K562 (cell line): Measurements from ENCODE around the gene ZMPSTE24. TPM values are rescaled to one million over a fixed set of nuclear protein-coding genes. Genes with fewer than 3 reads are reported as not detected.

Source experiments
- ATAC-seq: fragments of 200-7000 bp; cut with Tn5 transposase; 3 replicates; pipeline ENCODE4 v1.9.1; 2020; ENCODE audit warnings: moderate library complexity
- BruUV-seq: library from RNA; stranded (reverse); fragments of 400-500 nt; replicated peaks from 2 replicates; lab custom pipeline; 2021; lab: Mats Ljungman, UMichigan
- CTCF ChIA-PET: fragments of 300-600 bp; formaldehyde crosslinking; extraction: SDS; loops from one replicate; lab custom pipeline; 2021; ENCODE audit warnings: low intra/inter-chr PET ratio; lab: Yijun Ruan, JAX
- POLR2A ChIA-PET: fragments of 300-600, 350-650 bp; sonication (Branson Sonifier 250); formaldehyde crosslinking; extraction: SDS; loops from one replicate; lab custom pipeline; 2021; ENCODE audit warnings: antibody characterized with exemption, inconsistent platforms; lab: Yijun Ruan, JAX
- DNase-seq, 4 experiments: peaks; one replicate each; pipeline versions ENCODE4 v3.0.0 to v3.0.0-alpha.2; 2011 to 2018; ENCODE audit warnings: low spot score in 3 of 4, mixed read lengths in 3 of 4; ENCODE audit errors: extremely low read depth in 1 of 4
- FAIRE-seq: peaks from 2 replicates; lab custom pipeline; 2011; peaks lifted over from hg19 to GRCh38; lab: Jason Lieb, UNC
- H2AFZ ChIP-seq: 2 replicates; pipeline ENCODE4 v1.6.0; 2011; ENCODE audit warnings: low read depth, low read length, control low read depth, inconsistent platforms
- H3K27ac ChIP-seq: fragments of 200-600 bp; 3 replicates; pipeline ENCODE4 v1.8.0; 2011; ENCODE audit warnings: low read depth, mild to moderate bottlenecking, control low read depth, inconsistent platforms, low read length, moderate library complexity, mixed read lengths; ENCODE audit errors: extremely low read depth
- H3K27me3 ChIP-seq, 2 experiments: fragments of 300-600 bp in 1 of 2; 2 replicates in 1 of 2; 3 replicates in 1 of 2; pipeline versions ENCODE4 v1.6.0 to v1.8.0; 2011; ENCODE audit warnings: inconsistent platforms in 2 of 2, low read length in 2 of 2, mild to moderate bottlenecking in 1 of 2, mixed read lengths in 1 of 2, moderate library complexity in 1 of 2; ENCODE audit not compliant: control insufficient read depth in 2 of 2, insufficient read depth in 2 of 2
- H3K36me3 ChIP-seq: fragments of 300-600 bp; 3 replicates; pipeline ENCODE4 v1.8.0; 2011; ENCODE audit warnings: mild to moderate bottlenecking, low read length, inconsistent platforms; ENCODE audit not compliant: control insufficient read depth, insufficient read depth
- H3K4me1 ChIP-seq, 2 experiments: fragments of 200-600 bp in 1 of 2; replicated peaks in 1 of 2; 2 replicates in 1 of 2; 3 replicates in 1 of 2; pipeline versions ENCODE4 v1.5.1 to v1.8.0; 2011; ENCODE audit warnings: inconsistent platforms in 2 of 2, low read length in 2 of 2, mild to moderate bottlenecking in 1 of 2, mixed read lengths in 1 of 2, moderate library complexity in 1 of 2; ENCODE audit not compliant: control insufficient read depth in 2 of 2, insufficient read depth in 2 of 2
- H3K4me2 ChIP-seq: 2 replicates; pipeline ENCODE4 v1.6.1; 2011; ENCODE audit warnings: low read length, control low read depth, inconsistent platforms, mixed read lengths; ENCODE audit not compliant: insufficient read depth
- H3K4me3 ChIP-seq: fragments of 200-600 bp; sonication (generic), shearing (Covaris generic); 2 replicates; pipeline ENCODE4 v1.5.1; 2016; ENCODE audit warnings: control low read depth, inconsistent platforms
- H3K79me2 ChIP-seq: fragments of 200-600 bp; 3 replicates; pipeline ENCODE4 v1.8.0; 2011; ENCODE audit warnings: low read length, inconsistent platforms; ENCODE audit not compliant: control insufficient read depth, insufficient read depth
- H3K9ac ChIP-seq, 2 experiments: 2 replicates each; pipeline versions ENCODE4 v1.6.0 to v1.6.1; 2011; ENCODE audit warnings: low read depth in 2 of 2, low read length in 2 of 2, control low read depth in 1 of 2, inconsistent platforms in 1 of 2, mild to moderate bottlenecking in 1 of 2, mixed read lengths in 1 of 2; ENCODE audit not compliant: insufficient read depth in 1 of 2
- H3K9me1 ChIP-seq: one replicate; pipeline ENCODE4 v1.6.0; 2011; ENCODE audit warnings: inconsistent platforms, mild to moderate bottlenecking, low read length, moderate library complexity; ENCODE audit not compliant: control insufficient read depth, insufficient read depth
- H3K9me3 ChIP-seq: replicated peaks from 2 replicates; pipeline ENCODE4 v1.5.1; 2011; ENCODE audit warnings: low read depth, low read length, inconsistent platforms; ENCODE audit not compliant: control insufficient read depth, insufficient read depth
- H4K20me1 ChIP-seq: replicated peaks from 2 replicates; pipeline ENCODE4 v1.6.1; 2011; ENCODE audit warnings: low read length, inconsistent platforms, mixed read lengths; ENCODE audit not compliant: control insufficient read depth, insufficient read depth
- CBFB ChIP-seq: sonication (generic); formaldehyde crosslinking; IDR thresholded peaks from 2 replicates; pipeline ENCODE4 v1.4.0; 2020; ENCODE audit warnings: mild to moderate bottlenecking, missing genetic modification reagents
- HCFC1 ChIP-seq: IDR thresholded peaks from 2 replicates; pipeline ENCODE4 v1.6.1; 2012; ENCODE audit warnings: low read depth, low read length, improper control_type of control experiment
- HLTF ChIP-seq: fragments of 450-650 bp; IDR thresholded peaks from 2 replicates; pipeline ENCODE4 v1.6.1; 2016
- PHTF2 ChIP-seq: fragments of 250-450 bp; sonication (Bioruptor Pico); IDR thresholded peaks from 2 replicates; pipeline ENCODE4 v1.5.0; 2021; ENCODE audit warnings: mild to moderate bottlenecking
- RNF2 ChIP-seq: sonication (generic); IDR thresholded peaks from 2 replicates; pipeline ENCODE4 v1.6.1; 2016
- SIRT6 ChIP-seq: IDR thresholded peaks from one replicate; pipeline ENCODE4 v1.6.1; 2012; ENCODE audit warnings: low read depth, mild to moderate bottlenecking, control low read depth, inconsistent platforms, low read length, moderate library complexity
- ZNF124 ChIP-seq: sonication (generic); formaldehyde crosslinking; IDR thresholded peaks from 2 replicates; pipeline ENCODE4 v1.8.1; 2022; ENCODE audit warnings: missing genetic modification reagents
- ZNF699 ChIP-seq: fragments of 250-450 bp; sonication (Bioruptor Pico); IDR thresholded peaks from 2 replicates; pipeline ENCODE4 v1.8.0; 2021; ENCODE audit warnings: mild to moderate bottlenecking, moderate library complexity; ENCODE audit not compliant: insufficient replicate concordance
- ZNF77 ChIP-seq: fragments of 250-450 bp; sonication (Bioruptor Pico); IDR thresholded peaks from 2 replicates; pipeline ENCODE4 v1.5.0; 2020
- WGBS: fragments of 100-300 bp; shearing (Covaris generic); methylation state at CpG from one replicate; pipeline ENCODE4 v1.1.6; 2016; ENCODE audit warnings: low coverage, mixed read lengths; ENCODE audit not compliant: insufficient coverage; ENCODE audit errors: missing lambda C conversion rate; 5-methylcytosine and 5-hydroxymethylcytosine counted together
- in situ Hi-C: fragments of 300-500 bp; cut with MboI; formaldehyde crosslinking; loops from 4 replicates; pipeline ENCODE4 v1.15.0; 2018; ENCODE audit warnings: inconsistent platforms, mixed read lengths
- intact Hi-C: fragments of 100-400 bp; cut with micrococcal nuclease; formaldehyde crosslinking; loops from 2 replicates; pipeline ENCODE4 v1.14.2; 2022
- polyA plus RNA-seq, 8 experiments: library from polyadenylated mRNA; depleted of rRNA in 4 of 8; stranded (reverse) in 5 of 8; unstranded in 3 of 8; fragments of >200 nt; fragmentation: Nextera tagmentation in 2 of 8; fragmentation: Illumina TruSeq in 1 of 8; extraction: Ambion mirVana in 2 of 8; extraction: Trizol in 1 of 8; gene quantifications; 2 replicates each; pipeline versions ENCODE4 v1.2.1 to v1.2.3, GENCODE V29; 2011 to 2014; ENCODE audit warnings: inconsistent platforms in 1 of 8, missing spikeins in 1 of 8
- total RNA-seq, 7 experiments: library from RNA; depleted of rRNA in 6 of 7; stranded (reverse); fragments of >200 nt in 6 of 7; fragmentation: Illumina TruSeq in 2 of 7; extraction: Trizol in 2 of 7; gene quantifications; 2 replicates each; pipeline versions ENCODE4 v1.2.1 to v1.2.3, GENCODE V29; 2011 to 2021; ENCODE audit warnings: low replicate concordance in 1 of 7
- TF ChIP-seq, protein P1 (sequence below): fragments of 450-650 bp; formaldehyde crosslinking; IDR thresholded peaks from 2 replicates; pipeline ENCODE4 v1.4.0; 2020; ENCODE audit warnings: mild to moderate bottlenecking
- TF ChIP-seq, protein P2 (sequence below): IDR thresholded peaks from 2 replicates; pipeline ENCODE4 v1.6.1; 2016; ENCODE audit warnings: missing genetic modification characterization, missing compliant biosample characterization
- TF ChIP-seq, protein P3 (sequence below): fragments of 250-450 bp; sonication (Bioruptor Pico); IDR thresholded peaks from 2 replicates; pipeline ENCODE4 v1.4.0; 2020; ENCODE audit warnings: mild to moderate bottlenecking

Gene ZMPSTE24
- total and polyA plus RNA-seq, 9 of the 15 experiments (the other 6 are each of a cell fraction or from before 2014, with no cell fraction given), result 30.7 to 75.9 (median 64.3) TPM

DNA sequence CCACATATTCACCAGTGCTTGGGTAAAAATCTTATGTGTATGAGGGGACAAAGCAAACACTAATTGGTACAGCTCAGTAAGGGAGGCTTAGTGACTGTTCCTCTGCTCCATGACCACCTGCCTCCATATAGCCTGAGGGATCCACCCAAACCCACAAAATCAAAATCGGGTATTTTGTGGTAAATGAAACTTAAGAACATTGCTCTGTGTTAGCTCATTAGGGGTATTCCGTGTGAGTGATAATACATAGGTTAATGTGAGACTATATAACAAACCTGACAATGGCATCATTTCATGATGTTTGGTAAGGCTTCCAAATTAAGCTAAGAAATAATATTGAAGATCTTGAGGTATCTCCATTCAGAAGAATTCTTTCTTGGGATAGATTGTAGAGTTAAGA is 33.3 kb downstream of the ZMPSTE24 start:
- Histone ChIP-seq H2AFZ (no peak overlapping the region), H3K27ac (no peak overlapping the region), H3K4me1 (no peaks in the 10 kb centered on the region), H3K79me2 (no peaks in the 10 kb centered on the region), H3K27me3 (no peaks in the 10 kb centered on the region), H3K4me3 (no peak overlapping the region), H4K20me1 (no peaks in the 10 kb centered on the region), H3K9me1 (no peaks in the 10 kb centered on the region)
- POLR2A ChIA-PET, result interaction anchor here (0.6 to 2.6 kb wide), 2 partner anchors 10 to 24 kb away, joined by 4 to 11 read pairs; no protein-coding TSS in a partner anchor
- in situ Hi-C loops (no loop called here), intact Hi-C loops (no loop called here)
- no TSS peak for BruUV-seq
- CTCF ChIA-PET, result no interaction called here
- no peak for DNase-seq
- no peak for FAIRE-seq
- TF ChIP-seq ZNF699 (CRISPR knock-in tag) (no peak), ZNF124 (no peak), HCFC1 (no peak), RNF2 (no peak), ZNF77 (no peak), PHTF2 (CRISPR knock-in tag) (no peak), CBFB (CRISPR knock-in tag) (no peak), SIRT6 (no peak), HLTF (no peak)
- TF ChIP-seq, protein P1, sequence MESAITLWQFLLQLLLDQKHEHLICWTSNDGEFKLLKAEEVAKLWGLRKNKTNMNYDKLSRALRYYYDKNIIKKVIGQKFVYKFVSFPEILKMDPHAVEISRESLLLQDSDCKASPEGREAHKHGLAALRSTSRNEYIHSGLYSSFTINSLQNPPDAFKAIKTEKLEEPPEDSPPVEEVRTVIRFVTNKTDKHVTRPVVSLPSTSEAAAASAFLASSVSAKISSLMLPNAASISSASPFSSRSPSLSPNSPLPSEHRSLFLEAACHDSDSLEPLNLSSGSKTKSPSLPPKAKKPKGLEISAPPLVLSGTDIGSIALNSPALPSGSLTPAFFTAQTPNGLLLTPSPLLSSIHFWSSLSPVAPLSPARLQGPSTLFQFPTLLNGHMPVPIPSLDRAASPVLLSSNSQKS, result no peak
- TF ChIP-seq, protein P2, sequence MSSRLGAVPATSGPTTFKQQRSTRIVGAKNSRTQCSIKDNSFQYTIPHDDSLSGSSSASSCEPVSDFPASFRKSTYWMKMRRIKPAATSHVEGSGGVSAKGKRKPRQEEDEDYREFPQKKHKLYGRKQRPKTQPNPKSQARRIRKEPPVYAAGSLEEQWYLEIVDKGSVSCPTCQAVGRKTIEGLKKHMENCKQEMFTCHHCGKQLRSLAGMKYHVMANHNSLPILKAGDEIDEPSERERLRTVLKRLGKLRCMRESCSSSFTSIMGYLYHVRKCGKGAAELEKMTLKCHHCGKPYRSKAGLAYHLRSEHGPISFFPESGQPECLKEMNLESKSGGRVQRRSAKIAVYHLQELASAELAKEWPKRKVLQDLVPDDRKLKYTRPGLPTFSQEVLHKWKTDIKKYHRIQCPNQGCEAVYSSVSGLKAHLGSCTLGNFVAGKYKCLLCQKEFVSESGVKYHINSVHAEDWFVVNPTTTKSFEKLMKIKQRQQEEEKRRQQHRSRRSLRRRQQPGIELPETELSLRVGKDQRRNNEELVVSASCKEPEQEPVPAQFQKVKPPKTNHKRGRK (tag), result no peak
- TF ChIP-seq, protein P3, sequence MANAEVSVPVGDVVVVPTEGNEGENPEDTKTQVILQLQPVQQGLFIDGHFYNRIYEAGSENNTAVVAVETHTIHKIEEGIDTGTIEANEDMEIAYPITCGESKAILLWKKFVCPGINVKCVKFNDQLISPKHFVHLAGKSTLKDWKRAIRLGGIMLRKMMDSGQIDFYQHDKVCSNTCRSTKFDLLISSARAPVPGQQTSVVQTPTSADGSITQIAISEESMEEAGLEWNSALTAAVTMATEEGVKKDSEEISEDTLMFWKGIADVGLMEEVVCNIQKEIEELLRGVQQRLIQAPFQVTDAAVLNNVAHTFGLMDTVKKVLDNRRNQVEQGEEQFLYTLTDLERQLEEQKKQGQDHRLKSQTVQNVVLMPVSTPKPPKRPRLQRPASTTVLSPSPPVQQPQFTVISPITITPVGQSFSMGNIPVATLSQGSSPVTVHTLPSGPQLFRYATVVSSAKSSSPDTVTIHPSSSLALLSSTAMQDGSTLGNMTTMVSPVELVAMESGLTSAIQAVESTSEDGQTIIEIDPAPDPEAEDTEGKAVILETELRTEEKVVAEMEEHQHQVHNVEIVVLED (CRISPR knock-in tag), result no peak
- TF ChIP-seq, all 486 proteins: peak for 0
- H3K9ac ChIP-seq, result no peak overlapping the region
- 80% methylated on average over 2 of the region's 2 CpGs for WGBS
- H3K9me3 ChIP-seq, result no peaks in the 10 kb centered on the region
- no peak for ATAC-seq
- H3K4me2 ChIP-seq, result no peak overlapping the region
- peaks cover 73% of the 10 kb centered on the region for H3K36me3 ChIP-seq
